HEK293 (cell line): ENCODE results near the gene DPEP3.

Experiments
- ATF2 ChIP-seq: fragments of 450-650 bp; formaldehyde crosslinking; IDR thresholded peaks from 2 replicates; pipeline ENCODE4 v1.5.1; 2016; ENCODE audit warnings: missing biosample characterization, missing genetic modification characterization, low read depth
- EGR2 ChIP-seq: fragments of 450-650 bp; formaldehyde crosslinking; IDR thresholded peaks from 2 replicates; pipeline ENCODE4 v1.5.1; 2016; ENCODE audit warnings: low read depth, missing biosample characterization, missing genetic modification characterization
- FEZF1 ChIP-seq: fragments of 450-650 bp; formaldehyde crosslinking; IDR thresholded peaks from 2 replicates; pipeline ENCODE4 v1.5.1; 2016; ENCODE audit warnings: missing biosample characterization, missing genetic modification characterization
- GLI4 ChIP-seq: fragments of 450-650 bp; formaldehyde crosslinking; IDR thresholded peaks from 2 replicates; pipeline ENCODE4 v1.5.1; 2016; ENCODE audit warnings: missing biosample characterization, missing genetic modification characterization
- PBX3 ChIP-seq: sonication (generic); formaldehyde crosslinking; IDR thresholded peaks from 2 replicates; pipeline ENCODE4 v1.8.1; 2022; ENCODE audit warnings: mild to moderate bottlenecking, moderate library complexity, missing genetic modification reagents
- PRDM10 ChIP-seq: fragments of 450-650 bp; formaldehyde crosslinking; IDR thresholded peaks from 2 replicates; pipeline ENCODE4 v1.5.1; 2016; ENCODE audit warnings: missing biosample characterization, missing genetic modification characterization
- YY2 ChIP-seq: fragments of 450-650 bp; formaldehyde crosslinking; IDR thresholded peaks from 2 replicates; pipeline ENCODE4 v1.5.1; 2016; ENCODE audit warnings: missing biosample characterization, missing genetic modification characterization
- ZBTB20 ChIP-seq: fragments of 450-650 bp; formaldehyde crosslinking; IDR thresholded peaks from 2 replicates; pipeline ENCODE4 v1.5.1; 2016; ENCODE audit warnings: missing biosample characterization, missing genetic modification characterization
- ZBTB21 ChIP-seq: fragments of 450-650 bp; formaldehyde crosslinking; IDR thresholded peaks from 2 replicates; pipeline ENCODE4 v1.5.1; 2017; ENCODE audit warnings: missing biosample characterization, missing genetic modification characterization
- ZBTB26 ChIP-seq: fragments of 450-650 bp; formaldehyde crosslinking; optimal IDR thresholded peaks from 2 replicates; pipeline ENCODE3; 2016; ENCODE audit warnings: missing biosample characterization, mild to moderate bottlenecking, missing genetic modification characterization
- ZBTB49 ChIP-seq: fragments of 450-650 bp; formaldehyde crosslinking; IDR thresholded peaks from 2 replicates; pipeline ENCODE4 v1.5.1; 2016; ENCODE audit warnings: missing biosample characterization, missing genetic modification characterization, low read depth
- ZBTB8A ChIP-seq: fragments of 450-650 bp; formaldehyde crosslinking; IDR thresholded peaks from 2 replicates; pipeline ENCODE4 v1.5.1; 2016; ENCODE audit warnings: missing biosample characterization, missing genetic modification characterization
- ZFP69B ChIP-seq: fragments of 450-650 bp; formaldehyde crosslinking; IDR thresholded peaks from 2 replicates; pipeline ENCODE4 v1.5.1; 2016; ENCODE audit warnings: missing biosample characterization, missing genetic modification characterization
- ZNF121 ChIP-seq: fragments of 450-650 bp; formaldehyde crosslinking; IDR thresholded peaks from 2 replicates; pipeline ENCODE4 v1.5.1; 2016; ENCODE audit warnings: missing biosample characterization, missing genetic modification characterization
- ZNF280C ChIP-seq: fragments of 450-650 bp; formaldehyde crosslinking; IDR thresholded peaks from 2 replicates; pipeline ENCODE4 v1.5.1; 2016; ENCODE audit warnings: missing biosample characterization, missing genetic modification characterization
- ZNF366 ChIP-seq: fragments of 450-650 bp; formaldehyde crosslinking; conservative IDR thresholded peaks from 2 replicates; pipeline ENCODE4 v1.5.1; 2016; ENCODE audit warnings: missing biosample characterization, missing genetic modification characterization
- ZNF398 ChIP-seq: fragments of 450-650 bp; formaldehyde crosslinking; IDR thresholded peaks from 2 replicates; pipeline ENCODE4 v1.5.1; 2017; ENCODE audit warnings: missing biosample characterization, missing genetic modification characterization
- ZNF404 ChIP-seq: fragments of 450-650 bp; formaldehyde crosslinking; IDR thresholded peaks from 2 replicates; pipeline ENCODE4 v1.5.1; 2017; ENCODE audit warnings: missing biosample characterization, missing genetic modification characterization
- ZNF433 ChIP-seq: fragments of 450-650 bp; formaldehyde crosslinking; IDR thresholded peaks from 2 replicates; pipeline ENCODE4 v1.5.1; 2016; ENCODE audit warnings: missing biosample characterization, missing genetic modification characterization, low read depth
- ZNF549 ChIP-seq: fragments of 450-650 bp; IDR thresholded peaks from 2 replicates; pipeline ENCODE4 v1.5.1; 2018; ENCODE audit warnings: missing biosample characterization, missing genetic modification characterization, mild to moderate bottlenecking, inconsistent platforms, moderate library complexity
- ZNF580 ChIP-seq: fragments of 450-650 bp; formaldehyde crosslinking; IDR thresholded peaks from 2 replicates; pipeline ENCODE4 v1.5.1; 2016; ENCODE audit warnings: missing biosample characterization, missing genetic modification characterization
- ZNF610 ChIP-seq: fragments of 450-650 bp; formaldehyde crosslinking; IDR thresholded peaks from 2 replicates; pipeline ENCODE4 v1.5.1; 2016; ENCODE audit warnings: missing biosample characterization, missing genetic modification characterization, borderline replicate concordance
- ZNF776 ChIP-seq: fragments of 450-650 bp; formaldehyde crosslinking; IDR thresholded peaks from 2 replicates; pipeline ENCODE4 v1.5.0; 2017; ENCODE audit warnings: missing biosample characterization, missing genetic modification characterization, borderline replicate concordance

The DPEP3 gene

GRCh38 chr16:67936124-67936879 is 44.0 kb downstream of the DPEP3 start, which contains the start of gene PSMB10 (continued):
- no peak for TF ChIP-seq ATF2 (tag by site-specific recombination)
- TF ChIP-seq ZNF398 = peak; percentile 39; the same call in 1 of the 2 replicates
- TF ChIP-seq ZNF776 = no peak
- no peak for TF ChIP-seq ZBTB21 (tag by site-specific recombination)
- TF ChIP-seq ZNF549 (tag by site-specific recombination) = no peak
- TF ChIP-seq YY2 (tag by site-specific recombination) = no peak
- TF ChIP-seq PBX3 = no peak
- TF ChIP-seq ZNF610 (tag by site-specific recombination) = no peak
- TF ChIP-seq ZBTB26 (tag by site-specific recombination) = peak; percentile 45
- 0 out of 2 replicates have a peak, but pooled peaks have one; percentile 41 for TF ChIP-seq PRDM10 (tag by site-specific recombination)
- TF ChIP-seq ZBTB8A (tag by site-specific recombination) = no peak
- no peak for TF ChIP-seq ZFP69B
- TF ChIP-seq ZNF433 (tag by site-specific recombination) = no peak
- peak; percentile 45 for TF ChIP-seq ZBTB20
- no peak for TF ChIP-seq ZNF280C (tag by site-specific recombination)
- 0 out of 2 replicates have a peak, but pooled peaks have one; percentile 0 for TF ChIP-seq ZNF366 (tag by site-specific recombination)
- no peak for TF ChIP-seq GLI4 (tag by site-specific recombination)
- 0 out of 2 replicates have a peak, but pooled peaks have one; percentile 4 for TF ChIP-seq ZNF580 (tag by site-specific recombination)
- TF ChIP-seq EGR2 (tag by site-specific recombination) = 0 out of 2 replicates have a peak, but pooled peaks have one; percentile 34
- no peak for TF ChIP-seq ZNF404 (tag by site-specific recombination)
- TF ChIP-seq FEZF1 = peak; percentile 56; the same call in 1 of the 2 replicates
- TF ChIP-seq ZNF121 = 0 out of 2 replicates have a peak, but pooled peaks have one; percentile 13
- no peak for TF ChIP-seq ZBTB49 (tag by site-specific recombination)
